OCI-LY3 (cell line): Measurements from ENCODE around the gene MMEL1.

Experiments used
- CTCF ChIP-seq: fragments of 200-600, 300-600 bp; sonication (generic); IDR thresholded peaks from 2 replicates; pipeline ENCODE4 v1.5.1; 2014; ENCODE audit warnings: antibody characterized with exemption, low read length, low read depth
- EZH2phosphoT487 ChIP-seq: fragments of 200-600 bp; shearing (Covaris generic); IDR thresholded peaks from 2 replicates; pipeline ENCODE4 v1.6.1; 2018; ENCODE audit warnings: antibody characterized with exemption, mixed run types, low read depth

- TF ChIP-seq CTCF (no peak), EZH2phosphoT487 (no peak)
Observed at GRCh38 chr1:2631136-2632050, 1.4 kb downstream of the MMEL1 start.
